PC-3 (cell line): Measurements from ENCODE around the gene ELOVL3. TPM values are rescaled to one million over a fixed set of nuclear protein-coding genes. Genes with fewer than 3 reads are reported as not detected.

Experiments used
- ATAC-seq: fragments of 200-7000 bp; cut with Tn5 transposase; 2 replicates; pipeline ENCODE4 v1.9.1; 2020; ENCODE audit warnings: mild to moderate bottlenecking, moderate library complexity
- BruUV-seq: library from RNA; stranded (reverse); fragments of 400-500 nt; replicated peaks from 2 replicates; lab custom pipeline; 2021; lab: Mats Ljungman, UMichigan
- CTCF ChIA-PET: fragments of 300-600 bp; sonication (Branson Sonifier 250); formaldehyde crosslinking; loops from one replicate; lab custom pipeline; 2022; ENCODE audit warnings: antibody characterized with exemption; lab: Charles Lee
- POLR2A ChIA-PET: fragments of 300-600 bp; sonication (Branson Sonifier 250); formaldehyde crosslinking; loops from one replicate; lab custom pipeline; 2022; ENCODE audit warnings: antibody characterized with exemption; ENCODE audit not compliant: unreplicated experiment; lab: Charles Lee
- DNase-seq: peaks from one replicate; pipeline ENCODE4 v3.0.0-alpha.2; 2015
- H2AFZ ChIP-seq: fragments of 300-600 bp; sonication (generic); 2 replicates; pipeline ENCODE4 v1.6.0; 2016; ENCODE audit warnings: antibody characterized with exemption, low read length
- H3F3A ChIP-seq: fragments of 300-600 bp; sonication (generic); one replicate; pipeline ENCODE4 v1.6.0; 2017; ENCODE audit warnings: antibody characterized with exemption, low read length, control low read depth, mild to moderate bottlenecking; ENCODE audit not compliant: unreplicated experiment
- H3K27ac ChIP-seq: fragments of 300-600 bp; sonication (generic); 2 replicates; pipeline ENCODE4 v1.5.1; 2016; ENCODE audit warnings: mild to moderate bottlenecking, low read length
- H3K27me3 ChIP-seq: fragments of 300-600 bp; sonication (generic); 2 replicates; pipeline ENCODE4 v1.6.1; 2016; ENCODE audit warnings: low read length, mixed read lengths
- H3K36me3 ChIP-seq: fragments of 300-600 bp; sonication (generic); 2 replicates; pipeline ENCODE4 v1.6.1; 2016; ENCODE audit warnings: low read depth, mixed run types, low read length, mixed read lengths
- H3K4me1 ChIP-seq: fragments of 300-600 bp; sonication (generic); 2 replicates; pipeline ENCODE4 v1.5.1; 2016; ENCODE audit warnings: low read length; ENCODE audit not compliant: insufficient read depth
- H3K4me2 ChIP-seq: fragments of 300-600 bp; sonication (generic); 2 replicates; pipeline ENCODE4 v1.6.0; 2016; ENCODE audit warnings: low read length
- H3K4me3 ChIP-seq: fragments of 300-600 bp; sonication (generic); 2 replicates; pipeline ENCODE4 v1.5.1; 2016; ENCODE audit warnings: mild to moderate bottlenecking, low read length, mixed read lengths
- H3K79me2 ChIP-seq: fragments of 300-600 bp; sonication (generic); 2 replicates; pipeline ENCODE4 v1.6.1; 2017; ENCODE audit warnings: low read length, mixed read lengths
- H3K9ac ChIP-seq: fragments of 300-600 bp; sonication (generic); 2 replicates; pipeline ENCODE4 v1.6.0; 2016; ENCODE audit warnings: mild to moderate bottlenecking, low read length
- H3K9me2 ChIP-seq: fragments of 300-600 bp; sonication (generic); replicated peaks from 2 replicates; pipeline ENCODE4 v1.6.1; 2016; ENCODE audit warnings: mixed run types, low read length, mixed read lengths
- H3K9me3 ChIP-seq: fragments of 300-600 bp; sonication (generic); 2 replicates; pipeline ENCODE4 v1.6.1; 2016; ENCODE audit warnings: low read length, mixed read lengths
- H4K20me1 ChIP-seq: fragments of 300-600 bp; sonication (generic); 2 replicates; pipeline ENCODE4 v1.6.1; 2016; ENCODE audit warnings: low read length, mixed read lengths
- EZH2 ChIP-seq: fragments of 300-600 bp; sonication (generic); IDR thresholded peaks from one replicate; pipeline ENCODE4 v1.6.1; 2017; ENCODE audit warnings: antibody characterized with exemption, mild to moderate bottlenecking, low read length; ENCODE audit not compliant: unreplicated experiment
- EZH2phosphoT487 ChIP-seq: fragments of 300-600 bp; sonication (generic); IDR thresholded peaks from 2 replicates; pipeline ENCODE4 v1.6.1; 2018; ENCODE audit warnings: mild to moderate bottlenecking, antibody characterized with exemption, low read length, borderline replicate concordance
- intact Hi-C: fragments of 100-400 bp; cut with micrococcal nuclease; formaldehyde crosslinking; loops from 2 replicates; pipeline ENCODE4 v1.9.0; 2023
- total RNA-seq: library from RNA; depleted of rRNA; stranded (reverse); fragments of >200 nt; gene quantifications from 2 replicates; pipeline ENCODE4 v1.2.3, GENCODE V29; 2014
- TF ChIP-seq, protein P1 (sequence below): fragments of 300-600 bp; sonication (generic); conservative IDR thresholded peaks from 2 replicates; pipeline ENCODE4 v1.5.1; 2017; ENCODE audit warnings: antibody characterized with exemption, low read depth, mild to moderate bottlenecking, low read length

The ELOVL3 gene
- total RNA-seq, 1 experiment from 2014 or later: 0.40 TPM

DNA sequence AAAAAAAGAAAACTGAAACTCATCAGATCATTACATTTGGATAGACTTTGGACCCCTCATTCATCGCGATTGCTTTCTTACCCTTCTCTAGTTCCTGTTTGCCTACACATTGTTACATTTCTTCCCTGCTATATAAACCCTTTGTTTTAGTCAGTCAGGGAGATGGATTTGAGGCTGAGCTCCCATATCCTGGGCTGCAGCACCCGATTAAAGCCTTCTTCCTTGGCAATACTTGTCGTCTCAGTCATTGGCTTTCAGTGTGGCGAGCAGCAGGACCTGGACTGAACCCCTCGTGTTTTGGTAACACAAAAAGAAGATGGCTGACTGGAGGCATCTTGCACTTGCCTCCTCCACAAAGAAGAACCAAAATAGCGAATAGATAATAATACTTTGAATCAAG is 34.1 kb upstream of the ELOVL3 start:
- H3K4me1 ChIP-seq: no peaks in the 10 kb centered on the region
- CTCF ChIA-PET: no interaction called here

DNA sequence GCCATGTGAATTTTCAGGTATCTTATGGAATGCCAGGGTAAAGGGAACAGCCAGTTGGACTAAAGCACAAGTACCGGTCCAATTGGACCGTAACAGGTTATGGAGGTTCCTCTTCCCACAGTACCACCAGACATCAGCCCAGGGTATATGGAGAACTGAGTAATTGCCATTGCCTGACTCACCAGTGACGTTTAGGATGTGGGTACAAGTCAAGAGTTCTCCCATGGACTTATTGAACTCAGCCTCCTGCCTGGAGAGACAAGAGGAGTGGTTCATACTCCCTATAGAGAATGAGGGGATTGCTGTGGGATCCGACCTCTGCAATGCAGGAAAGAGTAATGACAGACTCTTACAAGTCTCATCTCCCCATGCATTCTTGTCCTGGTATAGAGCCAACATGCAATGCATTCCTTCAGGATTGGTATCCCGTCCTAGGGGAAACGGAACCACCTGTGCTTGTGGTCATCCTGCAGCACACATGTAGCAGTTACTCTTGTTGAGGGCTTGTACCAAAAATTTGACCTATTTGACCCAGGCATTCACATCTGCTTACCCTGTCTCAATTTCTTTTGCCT is 30.7 kb upstream of the ELOVL3 start:
- Histone ChIP-seq H3K27me3 (no peaks in the 10 kb centered on the region), H3K9me3 (no peaks in the 10 kb centered on the region), H4K20me1 (no peaks in the 10 kb centered on the region), H3K4me2 (no peak overlapping the region), H3K27ac (no peak overlapping the region), H2AFZ (no peak overlapping the region), H3K9ac (no peak overlapping the region), H3K4me3 (no peak overlapping the region), H3K79me2 (no peaks in the 10 kb centered on the region), H3K36me3 (no peaks in the 10 kb centered on the region), H3K9me2 (no peaks in the 10 kb centered on the region), H3K4me1 (0 out of 2 replicates have a peak, but pooled peaks cover 7% of the 10 kb centered on the region), H3F3A (no peaks in the 10 kb centered on the region)
- DNase-seq (no peak), ATAC-seq (no peak)
- CTCF ChIA-PET: no interaction called here
- BruUV-seq: no TSS peak
- intact Hi-C loops: no loop called here
- TF ChIP-seq EZH2 (no peak), EZH2phosphoT487 (no peak)
- TF ChIP-seq, protein P1, sequence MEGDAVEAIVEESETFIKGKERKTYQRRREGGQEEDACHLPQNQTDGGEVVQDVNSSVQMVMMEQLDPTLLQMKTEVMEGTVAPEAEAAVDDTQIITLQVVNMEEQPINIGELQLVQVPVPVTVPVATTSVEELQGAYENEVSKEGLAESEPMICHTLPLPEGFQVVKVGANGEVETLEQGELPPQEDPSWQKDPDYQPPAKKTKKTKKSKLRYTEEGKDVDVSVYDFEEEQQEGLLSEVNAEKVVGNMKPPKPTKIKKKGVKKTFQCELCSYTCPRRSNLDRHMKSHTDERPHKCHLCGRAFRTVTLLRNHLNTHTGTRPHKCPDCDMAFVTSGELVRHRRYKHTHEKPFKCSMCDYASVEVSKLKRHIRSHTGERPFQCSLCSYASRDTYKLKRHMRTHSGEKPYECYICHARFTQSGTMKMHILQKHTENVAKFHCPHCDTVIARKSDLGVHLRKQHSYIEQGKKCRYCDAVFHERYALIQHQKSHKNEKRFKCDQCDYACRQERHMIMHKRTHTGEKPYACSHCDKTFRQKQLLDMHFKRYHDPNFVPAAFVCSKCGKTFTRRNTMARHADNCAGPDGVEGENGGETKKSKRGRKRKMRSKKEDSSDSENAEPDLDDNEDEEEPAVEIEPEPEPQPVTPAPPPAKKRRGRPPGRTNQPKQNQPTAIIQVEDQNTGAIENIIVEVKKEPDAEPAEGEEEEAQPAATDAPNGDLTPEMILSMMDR: no peak
- POLR2A ChIA-PET: no interaction called here

More for the DNA sequence above, 34.1 kb upstream of the ELOVL3 start:
- Histone ChIP-seq H3F3A (no peaks in the 10 kb centered on the region), H3K79me2 (no peaks in the 10 kb centered on the region), H2AFZ (no peak overlapping the region), H3K36me3 (no peaks in the 10 kb centered on the region), H3K9ac (no peak overlapping the region), H3K9me3 (no peaks in the 10 kb centered on the region), H3K4me2 (no peak overlapping the region), H3K4me3 (no peak overlapping the region), H4K20me1 (no peaks in the 10 kb centered on the region), H3K27me3 (no peaks in the 10 kb centered on the region), H3K27ac (no peak overlapping the region), H3K9me2 (no peaks in the 10 kb centered on the region)
- no TSS peak for BruUV-seq
- POLR2A ChIA-PET: no interaction called here
- intact Hi-C loops: no loop called here
- DNase-seq: no peak
- ATAC-seq: no peak
- TF ChIP-seq EZH2: no peak
- TF ChIP-seq, protein P1: no peak
- TF ChIP-seq EZH2phosphoT487: no peak

DNA sequence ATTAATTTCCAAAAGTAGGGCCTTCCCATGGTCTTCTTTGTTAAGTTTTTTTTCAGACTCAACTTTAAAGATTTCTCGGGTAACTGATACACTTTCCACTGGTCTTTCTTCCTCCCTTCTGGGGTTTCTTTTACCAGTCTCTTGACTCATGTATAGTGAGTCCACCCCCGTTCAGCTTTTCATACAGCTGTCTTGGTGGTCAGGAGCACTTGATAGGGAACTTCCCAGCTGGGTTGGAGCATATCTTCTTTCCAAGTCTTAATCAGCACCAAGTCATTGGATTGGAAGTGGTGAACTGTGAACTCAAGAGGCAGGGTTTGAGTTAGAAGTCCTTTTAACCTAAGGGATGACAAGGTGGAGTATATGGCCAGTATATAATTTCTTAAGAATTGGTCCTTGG is 29.2 kb upstream of the ELOVL3 start:
- Histone ChIP-seq H3K9ac (no peak overlapping the region), H4K20me1 (no peaks in the 10 kb centered on the region), H3K9me3 (no peaks in the 10 kb centered on the region), H3K27ac (no peak overlapping the region), H3F3A (no peaks in the 10 kb centered on the region), H3K36me3 (no peaks in the 10 kb centered on the region), H3K4me2 (no peak overlapping the region), H3K4me1 (0 out of 2 replicates have a peak, but pooled peaks cover 7% of the 10 kb centered on the region), H3K4me3 (no peak overlapping the region), H2AFZ (no peak overlapping the region), H3K79me2 (no peaks in the 10 kb centered on the region), H3K27me3 (no peaks in the 10 kb centered on the region), H3K9me2 (no peaks in the 10 kb centered on the region)
- TF ChIP-seq, protein P1: no peak
- TF ChIP-seq EZH2phosphoT487 (no peak), EZH2 (no peak)
- BruUV-seq: no TSS peak
- ATAC-seq (no peak), DNase-seq (no peak)
- CTCF ChIA-PET: no interaction called here
- intact Hi-C loops: no loop called here
- POLR2A ChIA-PET: no interaction called here
